AG10803 (cell line): ENCODE data around the gene BNIPL.

Experiments used
- DNase-seq: peaks from one replicate; pipeline ENCODE4 v3.0.0; 2010; ENCODE audit warnings: low read depth
- H3K4me3 ChIP-seq: 2 replicates; pipeline ENCODE4 v1.5.1; 2011; ENCODE audit warnings: mild to moderate bottlenecking, low read length, control low read depth
- TF ChIP-seq, protein P1 (sequence below): conservative IDR thresholded peaks from 2 replicates; pipeline ENCODE4 v1.5.1; 2011; ENCODE audit warnings: mild to moderate bottlenecking, low read length, control low read depth, inconsistent platforms

Gene BNIPL

DNA sequence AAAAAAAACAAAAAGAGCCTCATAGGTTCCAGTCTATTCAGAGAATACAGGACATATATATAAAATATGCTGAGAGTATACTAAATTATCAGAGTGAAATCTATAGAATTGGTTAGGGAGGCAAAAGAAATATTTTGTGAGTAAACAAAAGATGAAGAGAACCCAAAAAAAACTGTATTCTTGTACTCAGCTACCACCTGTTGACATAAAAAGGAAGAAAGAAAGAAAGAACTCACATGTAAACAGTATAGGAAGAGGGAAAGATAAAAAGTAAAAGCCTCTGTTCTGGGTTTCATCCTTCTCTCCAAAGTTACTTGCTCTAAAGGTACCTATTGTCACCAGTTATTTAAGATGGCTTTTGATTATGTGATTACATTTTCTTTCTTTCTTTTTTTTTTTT is 9.9 kb upstream of the BNIPL start:
- TF ChIP-seq, protein P1, sequence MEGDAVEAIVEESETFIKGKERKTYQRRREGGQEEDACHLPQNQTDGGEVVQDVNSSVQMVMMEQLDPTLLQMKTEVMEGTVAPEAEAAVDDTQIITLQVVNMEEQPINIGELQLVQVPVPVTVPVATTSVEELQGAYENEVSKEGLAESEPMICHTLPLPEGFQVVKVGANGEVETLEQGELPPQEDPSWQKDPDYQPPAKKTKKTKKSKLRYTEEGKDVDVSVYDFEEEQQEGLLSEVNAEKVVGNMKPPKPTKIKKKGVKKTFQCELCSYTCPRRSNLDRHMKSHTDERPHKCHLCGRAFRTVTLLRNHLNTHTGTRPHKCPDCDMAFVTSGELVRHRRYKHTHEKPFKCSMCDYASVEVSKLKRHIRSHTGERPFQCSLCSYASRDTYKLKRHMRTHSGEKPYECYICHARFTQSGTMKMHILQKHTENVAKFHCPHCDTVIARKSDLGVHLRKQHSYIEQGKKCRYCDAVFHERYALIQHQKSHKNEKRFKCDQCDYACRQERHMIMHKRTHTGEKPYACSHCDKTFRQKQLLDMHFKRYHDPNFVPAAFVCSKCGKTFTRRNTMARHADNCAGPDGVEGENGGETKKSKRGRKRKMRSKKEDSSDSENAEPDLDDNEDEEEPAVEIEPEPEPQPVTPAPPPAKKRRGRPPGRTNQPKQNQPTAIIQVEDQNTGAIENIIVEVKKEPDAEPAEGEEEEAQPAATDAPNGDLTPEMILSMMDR, result no peak
- DNase-seq, result no peak
- no peak overlapping the region for H3K4me3 ChIP-seq

DNA sequence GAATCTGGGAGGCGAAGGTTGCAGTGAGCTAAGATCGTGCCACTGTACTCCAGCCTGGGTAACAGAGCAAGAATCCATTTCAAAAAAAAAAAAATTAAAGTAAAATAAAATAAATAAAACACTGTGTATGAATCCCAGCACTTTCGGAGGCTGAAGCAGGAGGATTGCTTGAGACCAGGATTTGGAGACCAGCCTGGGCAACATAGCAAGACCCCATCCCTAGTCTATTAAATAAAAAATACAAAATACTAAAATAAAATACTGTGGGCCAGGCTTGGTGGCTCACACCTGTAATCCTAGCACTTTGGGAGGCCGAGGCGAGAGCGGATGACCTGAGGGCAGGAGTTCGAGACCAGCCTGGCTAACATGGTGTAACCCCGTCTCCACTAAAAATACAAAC is 4.2 kb upstream of the BNIPL start:
- no peak for DNase-seq
- no peak overlapping the region for H3K4me3 ChIP-seq
- TF ChIP-seq, protein P1, result no peak

DNA sequence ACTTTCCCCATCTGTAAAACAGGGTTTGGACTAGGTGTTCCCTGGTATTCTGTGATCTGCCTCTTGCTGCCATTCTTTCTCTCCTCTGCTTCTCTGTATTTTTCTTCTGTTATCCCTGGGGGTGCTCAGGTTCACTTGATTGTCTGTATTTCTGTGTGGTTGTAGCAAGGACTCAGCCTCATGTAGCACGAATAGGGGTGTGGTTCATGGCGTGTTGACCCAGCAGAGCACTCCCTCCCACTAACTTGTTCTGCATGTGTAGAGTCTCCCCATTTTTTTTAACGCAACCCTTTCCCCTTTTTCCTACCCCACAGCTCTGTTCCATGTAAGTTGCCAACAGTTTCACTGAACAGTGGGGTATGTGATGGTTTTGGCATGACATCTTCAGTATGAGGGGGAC is 1.2 kb upstream of the BNIPL start:
- TF ChIP-seq, protein P1, result no peak
- no peak for DNase-seq
- H3K4me3 ChIP-seq, result no peak overlapping the region

DNA sequence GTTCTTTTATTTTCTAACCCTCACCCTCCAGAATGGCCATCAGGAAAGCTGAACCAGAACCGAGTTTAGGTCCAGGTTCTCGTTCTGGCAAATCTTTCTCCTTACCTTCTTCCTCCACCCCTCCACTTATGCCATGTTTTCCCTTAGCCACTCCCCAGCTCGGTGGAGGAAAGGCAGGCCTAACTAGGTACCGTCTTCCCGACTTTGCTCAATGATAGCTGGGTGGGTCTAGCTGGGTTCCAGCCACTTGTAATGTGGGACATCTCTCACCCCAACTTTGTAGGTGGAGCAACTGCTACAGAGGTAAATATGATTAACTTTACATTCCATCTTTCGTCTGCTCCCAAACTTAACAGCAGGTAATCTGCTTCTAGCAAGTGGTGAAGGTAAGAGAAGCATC is 646 bp downstream of the BNIPL start:
- no peak overlapping the region for H3K4me3 ChIP-seq
- TF ChIP-seq, protein P1, result no peak
- DNase-seq, result no peak

DNA sequence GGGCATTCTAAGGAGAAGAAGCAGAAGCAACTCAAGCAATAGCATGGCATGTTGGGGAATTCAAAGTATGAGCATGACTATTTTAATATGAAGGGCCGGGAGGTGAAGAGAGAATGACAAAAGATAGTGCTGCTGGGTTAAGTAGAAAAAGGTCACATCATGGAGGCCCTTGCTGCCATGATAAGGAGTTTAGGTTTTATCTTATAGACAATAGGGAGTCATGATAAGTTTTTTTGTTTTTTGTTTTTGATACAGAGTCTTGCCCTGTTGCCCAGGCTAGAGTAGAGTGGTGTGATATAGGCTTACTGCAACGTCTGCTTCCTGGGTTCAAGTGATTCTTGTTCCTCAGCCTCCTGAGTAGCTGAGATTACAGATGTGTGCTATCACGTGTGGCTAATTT is 3.1 kb downstream of the BNIPL start:
- H3K4me3 ChIP-seq, result no peak overlapping the region
- no peak for DNase-seq
- TF ChIP-seq, protein P1, result no peak

DNA sequence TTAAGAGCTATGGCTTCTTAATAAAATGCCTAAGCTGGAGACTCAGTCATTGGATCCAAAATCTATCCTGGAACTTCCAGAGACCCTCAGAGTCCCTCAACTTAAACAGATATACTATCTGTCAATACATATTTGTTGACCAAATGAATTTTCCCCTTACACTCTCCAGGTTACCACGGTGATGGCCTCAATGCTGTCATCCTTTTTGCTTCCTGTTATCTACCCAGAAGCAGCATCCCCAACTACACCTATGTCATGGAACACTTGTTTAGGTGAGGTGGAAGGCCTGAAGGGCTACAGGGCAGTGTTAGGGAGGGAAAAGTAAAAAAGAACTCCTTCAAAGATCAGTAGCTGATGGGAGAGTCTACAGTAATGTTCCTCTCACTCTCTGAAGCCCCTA is 6.8 kb downstream of the BNIPL start:
- H3K4me3 ChIP-seq, result no peak overlapping the region
- DNase-seq, result no peak
- TF ChIP-seq, protein P1, result no peak

DNA sequence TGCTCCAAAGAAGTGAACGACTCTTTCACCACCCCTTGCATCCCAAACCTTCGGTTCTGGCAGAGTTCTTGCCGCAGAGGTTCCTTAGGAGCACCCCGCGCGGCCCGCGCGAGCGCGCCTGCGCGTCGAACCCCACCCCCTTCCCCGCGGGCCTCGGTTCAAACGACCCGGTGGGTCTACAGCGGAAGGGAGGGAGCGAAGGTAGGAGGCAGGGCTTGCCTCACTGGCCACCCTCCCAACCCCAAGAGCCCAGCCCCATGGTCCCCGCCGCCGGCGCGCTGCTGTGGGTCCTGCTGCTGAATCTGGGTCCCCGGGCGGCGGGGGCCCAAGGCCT is 11.2 kb downstream of the BNIPL start, which contains the start of gene C1orf56:
Gene C1orf56 (plus strand): TSS at position 161 of the 334 bp plus-strand sequence. CDS start 97 bp downstream, at position 258.
- peak; percentile 68 for DNase-seq
- peak within 1 kb of the TSS; percentile 82 for H3K4me3 ChIP-seq
- TF ChIP-seq, protein P1, result no peak
